ENCODE results near the gene GPR82. TPM values are rescaled to one million over a fixed set of nuclear protein-coding genes. Genes with fewer than 3 reads are reported as not detected.

The GPR82 gene
- total RNA-seq, 1 experiment from 2014 or later: not detected

GRCh38 chrX:41732260-41732659, 8.3 kb downstream of the GPR82 start:
- H3K27ac Mint-ChIP-seq (ENCODE audit: unreplicated experiment): no peak overlapping the region
- H3K27me3 Mint-ChIP-seq (ENCODE audit: insufficient read depth, unreplicated experiment): no peaks in the 10 kb centered on the region
- intact Hi-C loops (cut with micrococcal nuclease; ENCODE audit: unreplicated experiment): loop anchor here (5.0 kb wide), 1 partner anchor 175 kb away; no protein-coding TSS in a partner anchor
- Histone ChIP-seq H3K4me1 (no peaks in the 10 kb centered on the region), H3K4me3 (ENCODE audit: low read depth, low read length) (no peak overlapping the region), H3K27me3 (replicated peaks; ENCODE audit: control insufficient read depth, insufficient read depth, low read length) (no peaks in the 10 kb centered on the region), H3K36me3 (ENCODE audit: control insufficient read depth, insufficient read depth, low read length) (peaks cover 1% of the 10 kb centered on the region; the same call in 1 of the 2 replicates), H3K9me3 (no peaks in the 10 kb centered on the region)
- POLR2A ChIA-PET: no interaction called here
- peaks cover 18% of the 10 kb centered on the region for H3K36me3 Mint-ChIP-seq (ENCODE audit: insufficient read depth, unreplicated experiment)
- no peak for TF ChIP-seq CTCF (IDR thresholded peaks at IDR 0.05; ENCODE audit: insufficient read depth in 1 of 2, low read depth in 1 of 2, low read length in 1 of 2, severe bottlenecking in 1 of 2, unreplicated experiment in 1 of 2)
- DNase-seq: no peak
- CTCF ChIA-PET: no interaction called here
- no peak overlapping the region for H3K4me3 Mint-ChIP-seq (ENCODE audit: unreplicated experiment)
- BruUV-seq (replicated peaks): no TSS peak
- H3K4me1 Mint-ChIP-seq (ENCODE audit: low read depth, unreplicated experiment): peaks cover 7% of the 10 kb centered on the region
- H3K9me3 Mint-ChIP-seq (ENCODE audit: unreplicated experiment): no peaks in the 10 kb centered on the region

- TF ChIP-seq CTCF (IDR thresholded peaks at IDR 0.05; ENCODE audit: insufficient read depth in 1 of 2, low read depth in 1 of 2, low read length in 1 of 2, severe bottlenecking in 1 of 2, unreplicated experiment in 1 of 2): no peak
Measured at GRCh38 chrX:41733939-41734338, 10.0 kb downstream of the GPR82 start.

GRCh38 chrX:41734530-41734929, 10.5 kb downstream of the GPR82 start:
- intact Hi-C loops (cut with micrococcal nuclease; ENCODE audit: unreplicated experiment): loop anchor here (5.0 kb wide), 1 partner anchor 177 kb away; no protein-coding TSS in a partner anchor
- CTCF ChIA-PET: no interaction called here

More at GRCh38 chrX:41733939-41734338, 10.0 kb downstream of the GPR82 start:
- H3K4me1 Mint-ChIP-seq (ENCODE audit: low read depth, unreplicated experiment): peaks cover 7% of the 10 kb centered on the region
- BruUV-seq (replicated peaks): no TSS peak
- no peaks in the 10 kb centered on the region for H3K27me3 Mint-ChIP-seq (ENCODE audit: insufficient read depth, unreplicated experiment)
- Histone ChIP-seq H3K4me3 (ENCODE audit: low read depth, low read length) (no peak overlapping the region), H3K27me3 (replicated peaks; ENCODE audit: control insufficient read depth, insufficient read depth, low read length) (no peaks in the 10 kb centered on the region), H3K36me3 (ENCODE audit: control insufficient read depth, insufficient read depth, low read length) (peaks cover 1% of the 10 kb centered on the region; the same call in 1 of the 2 replicates), H3K9me3 (no peaks in the 10 kb centered on the region), H3K4me1 (no peaks in the 10 kb centered on the region)
- peaks cover 23% of the 10 kb centered on the region for H3K36me3 Mint-ChIP-seq (ENCODE audit: insufficient read depth, unreplicated experiment)
- ChIA-PET POLR2A (no interaction called here), CTCF (no interaction called here)
- H3K4me3 Mint-ChIP-seq (ENCODE audit: unreplicated experiment): no peak overlapping the region
- DNase-seq: no peak
- H3K9me3 Mint-ChIP-seq (ENCODE audit: unreplicated experiment): no peaks in the 10 kb centered on the region
- no peak overlapping the region for H3K27ac Mint-ChIP-seq (ENCODE audit: unreplicated experiment)
- intact Hi-C loops (cut with micrococcal nuclease; ENCODE audit: unreplicated experiment): loop anchor here (5.0 kb wide), 1 partner anchor 177 kb away; no protein-coding TSS in a partner anchor

More at GRCh38 chrX:41734530-41734929, 10.5 kb downstream of the GPR82 start:
- Mint-ChIP-seq H3K27ac (ENCODE audit: unreplicated experiment) (no peak overlapping the region), H3K27me3 (ENCODE audit: insufficient read depth, unreplicated experiment) (no peaks in the 10 kb centered on the region), H3K4me3 (ENCODE audit: unreplicated experiment) (no peak overlapping the region), H3K36me3 (ENCODE audit: insufficient read depth, unreplicated experiment) (peaks cover 25% of the 10 kb centered on the region), H3K9me3 (ENCODE audit: unreplicated experiment) (no peaks in the 10 kb centered on the region), H3K4me1 (ENCODE audit: low read depth, unreplicated experiment) (peaks cover 7% of the 10 kb centered on the region)
- no peaks in the 10 kb centered on the region for H3K9me3 ChIP-seq
- peak in 1 of 2 experiments; percentile 16 for DNase-seq
- H3K36me3 ChIP-seq (ENCODE audit: control insufficient read depth, insufficient read depth, low read length): peaks cover 1% of the 10 kb centered on the region; the same call in 1 of the 2 replicates
- H3K27me3 ChIP-seq (replicated peaks; ENCODE audit: control insufficient read depth, insufficient read depth, low read length): no peaks in the 10 kb centered on the region
- no TSS peak for BruUV-seq (replicated peaks)
- H3K4me3 ChIP-seq (ENCODE audit: low read depth, low read length): no peak overlapping the region
- POLR2A ChIA-PET: no interaction called here
- no peaks in the 10 kb centered on the region for H3K4me1 ChIP-seq
- peak; percentile 24 to 36 for TF ChIP-seq CTCF (IDR thresholded peaks at IDR 0.05; ENCODE audit: insufficient read depth in 1 of 2, low read depth in 1 of 2, low read length in 1 of 2, severe bottlenecking in 1 of 2, unreplicated experiment in 1 of 2)

Data from Caco-2 (cell line).